HG03354 (cell line): Measurements from ENCODE around the gene TBK1.

Source experiments
- ATAC-seq: cut with Tn5 transposase; IDR thresholded peaks from one replicate; pipeline ENCODE4 v1.9.1; 2021; ENCODE audit warnings: mild to moderate bottlenecking; ENCODE audit not compliant: unreplicated experiment, poor library complexity, severe bottlenecking

The TBK1 gene

DNA sequence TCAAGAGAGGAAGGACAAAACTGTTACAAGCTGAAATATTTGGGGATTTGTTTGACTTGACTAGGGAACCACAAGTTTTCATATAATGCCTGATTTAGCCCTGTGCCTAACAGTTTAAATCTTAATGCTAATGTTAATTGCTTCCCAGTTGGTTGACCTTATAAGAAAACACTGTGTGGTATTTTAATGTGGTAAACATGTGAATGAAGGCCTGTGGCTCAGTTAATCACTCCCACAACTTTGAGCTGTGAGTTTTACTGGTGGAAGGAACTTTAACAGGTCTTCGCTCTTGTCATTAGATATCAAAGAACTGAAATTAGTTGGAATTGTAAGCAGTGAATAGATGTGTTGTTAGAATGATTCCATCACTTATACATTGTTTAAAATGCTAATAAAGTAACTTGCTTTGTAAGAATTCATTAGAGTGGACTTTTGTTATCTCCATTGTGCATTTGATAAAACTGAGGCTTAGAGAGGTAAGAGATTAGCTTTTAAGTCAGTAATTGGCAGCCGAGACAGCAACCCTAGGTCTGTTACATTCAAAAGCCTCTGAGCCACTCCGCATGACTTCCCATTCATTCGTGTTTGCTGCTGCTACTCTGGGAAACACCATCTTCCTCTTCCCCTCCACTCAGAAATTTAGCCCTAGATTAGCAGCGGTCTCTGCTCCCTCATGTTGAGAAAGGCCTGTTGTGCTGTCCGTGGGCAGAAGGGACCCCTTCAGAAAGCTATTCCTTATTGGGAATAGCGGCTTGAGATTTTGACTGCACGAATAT, 1.0 kb upstream of the TBK1 start:
- no peak for ATAC-seq

DNA sequence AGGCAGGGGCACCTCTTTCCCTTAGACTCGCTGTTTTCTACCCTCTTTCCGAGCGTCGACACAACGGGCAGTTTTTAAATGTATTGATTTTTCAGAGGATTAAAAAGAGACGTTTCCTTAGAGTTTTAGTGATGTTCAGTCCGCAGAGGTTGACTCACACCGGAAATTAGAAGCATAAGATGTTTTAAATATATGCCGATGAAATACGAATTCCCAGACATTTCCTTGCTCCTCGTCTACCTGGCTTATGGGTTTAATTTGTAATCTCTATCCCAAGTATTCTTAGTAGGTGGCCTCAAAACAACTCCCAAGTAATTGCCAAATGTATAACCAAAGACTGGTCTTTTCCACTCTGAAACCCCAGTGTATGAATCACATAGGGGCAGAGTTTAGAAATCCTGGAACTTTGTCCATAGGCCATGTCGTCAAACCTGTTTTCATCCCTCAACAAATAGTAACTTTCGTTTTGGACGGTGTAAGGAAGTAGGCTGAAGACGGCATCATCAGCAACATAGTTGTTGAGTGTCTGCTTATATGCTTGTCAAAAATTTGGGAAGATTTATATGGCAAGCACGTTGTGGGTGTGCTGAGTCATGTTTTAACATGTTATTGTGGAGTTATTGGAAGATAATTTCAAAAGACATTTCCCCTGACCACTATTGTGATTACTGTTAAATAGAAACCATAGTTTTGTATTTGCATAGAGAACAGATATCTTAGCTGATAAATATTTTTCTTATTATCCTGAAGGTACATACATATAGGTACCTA, 824 bp downstream of the TBK1 start:
- ATAC-seq, result peak; percentile 0

DNA sequence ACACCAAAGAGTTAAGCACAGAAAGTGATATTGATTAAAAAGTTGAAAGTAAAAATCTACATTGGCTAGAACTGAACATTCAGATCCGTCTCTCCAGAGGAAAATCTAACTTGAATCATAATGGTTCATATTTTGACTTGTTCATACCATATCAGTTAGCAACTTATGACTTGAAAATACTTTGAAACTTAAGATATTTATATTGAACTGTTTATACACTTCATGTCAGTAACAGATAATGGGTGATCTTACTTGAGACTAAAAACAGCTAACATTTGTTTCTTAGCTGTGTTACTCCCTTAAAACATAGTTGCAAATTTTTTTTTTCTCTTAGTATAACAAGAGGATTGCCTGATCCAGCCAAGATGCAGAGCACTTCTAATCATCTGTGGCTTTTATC, 3.6 kb downstream of the TBK1 start:
- no peak for ATAC-seq

DNA sequence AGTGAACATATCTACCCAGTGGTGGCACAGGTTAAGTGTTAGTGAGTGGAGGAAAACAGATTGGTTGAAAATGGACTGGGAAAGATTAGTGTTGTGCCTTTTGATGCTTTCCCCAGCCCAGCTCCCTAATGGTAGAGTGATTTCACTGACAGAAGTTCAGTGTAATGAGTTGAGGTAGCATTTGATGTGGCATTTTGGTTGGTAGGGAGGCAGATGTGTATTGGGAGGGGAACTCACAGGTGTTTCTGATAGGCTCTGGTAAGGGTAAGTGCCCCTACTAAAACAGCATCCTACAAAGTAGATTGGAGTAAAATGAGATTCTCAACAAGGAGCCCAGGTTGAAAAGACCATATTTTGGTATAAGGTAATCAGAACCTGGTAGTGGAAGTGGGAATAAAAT, 4.2 kb downstream of the TBK1 start:
- no peak for ATAC-seq

DNA sequence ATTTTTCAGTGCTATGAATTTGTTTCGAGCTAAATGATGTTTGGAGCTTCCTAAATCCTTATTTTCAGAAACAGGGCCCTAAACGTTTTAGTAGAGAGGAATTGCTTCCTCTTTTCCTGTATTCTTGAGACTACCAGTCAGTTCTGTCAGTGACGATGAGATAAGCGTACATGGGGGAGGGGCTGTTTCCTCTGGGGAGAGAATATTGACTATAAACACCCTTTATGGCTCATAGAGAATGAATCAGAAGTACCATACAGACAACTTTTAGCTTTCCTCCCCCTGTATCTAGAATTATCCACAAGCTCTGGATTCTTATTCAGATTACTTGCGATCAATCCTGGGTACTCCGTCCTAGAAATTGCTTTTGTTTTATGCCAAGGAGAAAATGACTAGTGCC, 5.1 kb downstream of the TBK1 start:
- no peak for ATAC-seq

DNA sequence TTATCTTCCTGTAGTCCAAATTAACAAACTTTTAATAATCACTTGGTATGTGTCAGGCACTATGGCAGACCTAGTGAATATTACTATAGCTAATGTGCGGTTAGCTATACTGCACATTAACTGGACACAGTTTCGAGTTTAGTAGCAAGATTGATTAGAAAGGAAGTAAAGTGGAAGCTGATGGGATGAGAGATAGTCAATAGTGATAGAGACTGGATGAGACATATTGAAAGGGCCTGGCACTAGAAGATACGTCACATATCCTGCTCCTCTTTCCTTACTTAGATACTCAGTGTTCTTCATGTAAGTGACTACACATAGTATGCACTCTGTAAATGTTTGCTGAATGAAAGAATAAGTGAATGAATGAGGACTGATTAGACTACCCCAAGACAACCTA, 5.5 kb downstream of the TBK1 start:
- peak; percentile 69 for ATAC-seq

DNA sequence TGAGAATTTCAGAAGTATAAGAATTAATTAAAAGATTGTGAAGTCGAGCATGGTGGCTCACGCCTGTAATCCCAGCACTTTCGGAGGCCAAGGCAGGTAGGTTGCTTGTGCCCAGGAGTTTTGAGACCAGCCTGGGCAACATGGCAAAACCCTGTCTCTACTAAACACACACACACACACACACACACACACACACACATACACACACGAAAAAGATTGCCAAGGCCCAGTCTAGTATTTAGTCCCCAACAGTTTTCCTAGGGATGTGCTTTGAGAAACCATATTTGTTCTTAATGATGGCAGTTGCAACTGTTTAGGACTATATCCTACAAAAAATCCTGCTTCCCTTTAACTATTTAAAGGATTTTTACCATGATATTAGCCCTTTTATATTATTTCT, 6.0 kb downstream of the TBK1 start:
- ATAC-seq, result no peak

DNA sequence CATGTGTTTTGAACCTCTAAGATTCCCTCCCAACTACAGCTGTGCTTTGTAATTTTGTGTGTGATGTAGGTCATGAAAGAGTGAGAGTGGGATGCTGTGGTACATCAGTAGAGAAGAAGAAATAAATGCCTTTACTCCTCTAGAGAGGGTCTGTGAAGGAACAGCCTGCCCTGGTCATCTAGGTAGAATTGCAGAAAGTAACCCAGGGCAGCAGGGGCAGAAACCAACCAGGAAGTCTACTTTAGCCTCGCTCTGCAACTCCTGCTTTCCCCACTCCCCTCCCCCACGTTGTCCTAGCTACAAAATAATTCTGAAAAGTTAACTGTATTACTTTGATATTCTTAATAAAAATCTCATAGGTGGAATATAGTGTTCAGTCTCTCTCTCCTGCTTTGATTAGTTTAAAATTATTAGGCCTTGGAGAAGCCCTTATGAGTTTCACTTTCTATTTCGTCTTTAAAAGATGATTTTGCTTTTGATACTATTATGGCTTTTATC, 7.5 kb downstream of the TBK1 start:
- peak; percentile 56 for ATAC-seq

DNA sequence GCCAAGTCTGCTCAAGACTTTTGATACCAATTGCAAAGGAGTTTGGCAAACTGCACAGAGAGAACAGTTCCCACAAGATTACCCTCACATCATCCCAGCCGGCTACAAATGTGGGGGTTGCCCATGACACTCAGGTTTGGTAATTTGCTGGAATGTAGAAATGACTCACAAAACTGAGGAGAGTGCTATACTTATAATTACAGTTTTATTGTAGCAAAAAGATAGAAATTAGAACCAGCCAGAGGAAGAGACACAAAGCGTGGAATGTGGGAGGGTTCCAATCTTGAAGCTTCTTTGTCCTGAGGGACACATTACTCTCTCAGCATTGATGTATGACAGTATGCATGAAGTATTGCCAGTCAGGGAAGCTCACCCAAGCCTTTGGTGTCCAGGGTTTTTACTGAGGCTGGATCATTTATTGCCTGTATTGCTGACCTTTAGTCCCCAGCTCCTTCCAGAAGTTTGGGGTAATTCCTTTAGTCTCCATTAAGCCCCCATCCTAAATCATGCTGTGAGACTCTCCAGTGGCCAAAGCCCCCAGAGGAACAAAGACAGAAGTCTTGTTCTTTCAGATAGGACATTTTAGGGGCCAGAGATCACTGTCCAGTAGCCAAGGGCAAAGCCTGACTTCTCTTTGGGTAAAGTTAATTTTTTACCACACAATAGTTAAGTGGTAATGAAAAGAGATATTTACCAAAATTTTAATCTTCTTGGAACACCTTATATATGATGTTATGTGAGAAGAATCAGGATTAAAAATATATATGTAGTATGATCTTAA, 9.9 kb downstream of the TBK1 start:
- ATAC-seq, result no peak

DNA sequence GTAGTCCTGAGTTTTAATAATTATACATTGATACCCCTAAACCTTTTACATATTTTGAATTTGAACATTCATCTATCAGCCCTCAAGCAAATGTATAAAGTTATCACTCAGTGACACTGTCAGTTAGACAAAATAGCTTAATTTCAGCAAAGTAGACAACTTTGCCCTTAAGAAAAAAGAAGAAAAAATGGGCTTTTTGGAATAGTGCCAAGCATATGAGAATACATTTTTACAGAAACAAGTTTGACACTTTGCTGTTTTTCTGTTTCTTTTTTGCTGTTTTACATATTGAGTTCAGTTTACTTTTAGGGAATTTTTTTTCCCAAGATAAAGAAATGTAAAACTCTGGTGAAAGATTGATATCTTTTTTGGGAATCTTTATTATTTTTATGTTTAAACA, 14.3 kb downstream of the TBK1 start:
- no peak for ATAC-seq

DNA sequence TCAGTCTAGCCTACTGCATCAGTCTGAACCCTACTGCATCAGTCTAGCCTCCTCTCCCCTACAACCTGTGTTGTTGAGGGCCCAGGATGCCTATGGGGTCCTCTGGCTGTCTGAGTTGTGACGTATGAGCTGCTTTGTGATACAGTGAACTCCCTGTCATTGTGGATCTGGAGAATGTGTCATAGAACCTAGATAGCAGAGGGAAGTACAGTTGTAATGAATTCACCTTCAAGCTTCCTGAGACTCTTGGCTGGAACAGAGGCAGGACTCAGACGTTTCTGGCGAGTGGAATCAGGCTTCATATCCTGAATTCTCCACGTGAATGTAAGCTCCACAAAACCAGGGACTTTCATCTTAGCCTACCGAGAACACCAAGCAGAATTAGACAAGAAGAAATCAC, 17.0 kb downstream of the TBK1 start:
- no peak for ATAC-seq

DNA sequence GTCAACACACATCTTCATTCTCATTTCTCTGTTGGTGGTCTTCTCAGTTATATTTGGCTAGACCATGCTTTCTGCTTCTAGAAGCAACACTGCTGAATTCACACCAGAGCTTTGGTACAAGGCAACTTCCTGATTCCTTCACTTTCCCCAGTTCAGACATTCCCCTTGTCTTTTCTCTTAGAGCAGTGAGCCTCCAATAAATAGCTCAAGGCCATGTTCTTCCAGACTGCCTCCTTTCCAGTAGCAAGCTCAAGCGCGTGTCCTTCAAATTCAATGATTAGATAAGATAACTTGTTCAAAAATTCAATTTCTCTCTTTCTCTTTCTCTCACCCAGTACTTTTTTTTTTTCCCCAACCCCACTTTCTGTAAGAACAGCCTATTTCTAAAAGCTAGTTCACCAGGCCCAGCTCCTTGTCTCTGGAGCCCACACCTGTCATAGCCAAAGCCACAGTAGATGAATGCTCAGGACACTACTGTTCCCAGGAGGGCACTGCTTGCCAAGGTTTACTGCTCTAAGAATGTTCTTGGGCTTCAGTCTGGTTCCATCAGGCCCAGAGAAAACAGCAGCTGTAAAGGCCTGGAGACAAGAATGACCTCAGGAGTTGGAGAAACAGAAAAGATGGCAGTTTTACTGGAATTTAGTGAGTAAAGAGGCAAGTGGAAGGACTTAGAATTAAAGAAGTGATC, 17.7 kb downstream of the TBK1 start:
- ATAC-seq, result no peak

DNA sequence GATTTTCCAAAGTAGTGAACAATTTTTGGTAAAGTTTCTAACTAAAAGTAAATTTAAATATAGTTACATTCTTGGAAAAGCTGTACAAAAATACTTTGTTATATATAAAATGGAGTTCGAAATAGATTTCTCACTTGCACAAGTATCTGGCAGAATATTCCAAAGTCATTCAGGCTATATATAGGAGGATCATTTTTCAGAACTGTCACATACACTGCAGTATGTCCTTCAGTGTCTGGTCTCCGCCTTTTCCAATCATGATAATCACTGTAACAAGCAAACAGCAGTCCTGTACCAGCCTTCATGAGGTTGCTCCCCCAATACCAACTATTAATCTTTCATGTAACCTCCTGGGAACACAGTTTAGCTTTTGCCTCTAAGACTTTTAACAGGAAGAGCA, 18.6 kb downstream of the TBK1 start:
- no peak for ATAC-seq

DNA sequence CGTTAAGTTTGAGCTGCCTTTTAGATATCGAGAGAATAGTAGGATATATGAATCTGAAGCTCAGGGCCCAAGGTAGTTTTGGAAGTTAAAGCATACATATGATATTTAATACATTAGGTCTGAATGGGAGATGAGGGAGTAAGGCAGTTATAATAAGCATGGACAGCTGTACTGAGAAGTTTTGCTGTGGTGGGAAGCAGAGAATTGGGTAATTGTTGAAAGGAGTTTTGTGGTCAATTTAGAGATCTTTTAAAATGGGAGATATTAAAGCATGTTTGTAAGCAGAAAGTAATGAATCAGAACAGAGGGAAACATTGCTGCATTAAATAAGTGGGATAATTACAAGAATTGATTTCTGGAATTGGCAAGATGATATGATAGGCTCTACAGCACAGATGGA, 21.3 kb downstream of the TBK1 start:
- no peak for ATAC-seq

DNA sequence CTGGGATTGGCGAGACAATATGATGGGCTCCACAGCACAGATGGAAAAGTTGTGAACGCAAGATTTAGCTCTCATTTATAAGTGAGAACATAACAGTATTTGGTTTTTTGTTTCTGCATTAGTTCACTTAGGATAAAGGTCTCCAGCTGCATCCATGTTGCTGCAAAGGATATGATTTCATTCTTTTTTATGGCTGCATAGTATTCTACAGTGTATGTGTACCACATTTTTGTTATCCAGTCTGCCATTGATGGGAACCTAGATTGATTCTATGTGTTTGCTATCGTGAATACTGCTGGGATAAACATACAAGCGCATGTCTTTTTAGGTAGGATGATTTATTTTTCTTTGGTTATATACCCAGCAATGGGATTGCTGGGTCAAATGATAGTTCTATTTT, 23.6 kb downstream of the TBK1 start:
- no peak for ATAC-seq

DNA sequence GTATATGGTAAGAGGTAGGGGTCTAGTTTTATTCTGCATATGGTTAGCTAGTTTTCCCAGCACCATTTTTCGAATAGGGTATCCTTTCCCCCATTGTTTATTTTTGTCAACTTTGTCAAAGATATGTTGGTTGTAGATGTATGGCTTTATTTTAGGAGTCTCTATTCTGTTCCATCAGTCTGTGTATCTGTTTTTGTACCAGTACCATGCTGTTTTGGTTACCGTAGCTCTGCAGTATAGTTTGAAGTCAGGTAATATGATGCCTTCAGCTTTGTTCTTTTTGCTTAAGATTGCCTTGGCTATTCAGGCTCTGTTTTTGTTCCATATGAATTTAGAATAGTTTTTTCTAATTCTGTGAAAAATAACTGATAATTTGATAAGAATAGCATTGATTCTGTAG, 24.9 kb downstream of the TBK1 start:
- no peak for ATAC-seq

DNA sequence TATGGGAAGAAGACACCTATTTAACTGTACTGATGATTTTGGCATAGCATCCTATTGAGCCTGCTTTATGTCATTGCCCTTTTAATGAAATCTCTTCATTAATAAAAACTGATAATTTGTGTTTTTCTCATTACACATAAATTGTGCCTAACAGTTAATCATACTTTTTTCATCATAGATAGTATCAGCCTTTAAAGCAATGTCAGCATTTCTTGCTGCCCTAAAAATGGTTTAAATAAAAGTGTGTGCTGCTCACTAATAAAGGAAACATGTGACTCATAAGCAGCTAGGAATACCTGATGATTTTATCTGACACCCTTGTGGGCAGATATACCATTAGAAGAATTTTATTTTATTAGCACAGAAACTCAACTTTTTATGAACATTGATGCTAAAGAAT, 26.7 kb downstream of the TBK1 start:
- no peak for ATAC-seq

DNA sequence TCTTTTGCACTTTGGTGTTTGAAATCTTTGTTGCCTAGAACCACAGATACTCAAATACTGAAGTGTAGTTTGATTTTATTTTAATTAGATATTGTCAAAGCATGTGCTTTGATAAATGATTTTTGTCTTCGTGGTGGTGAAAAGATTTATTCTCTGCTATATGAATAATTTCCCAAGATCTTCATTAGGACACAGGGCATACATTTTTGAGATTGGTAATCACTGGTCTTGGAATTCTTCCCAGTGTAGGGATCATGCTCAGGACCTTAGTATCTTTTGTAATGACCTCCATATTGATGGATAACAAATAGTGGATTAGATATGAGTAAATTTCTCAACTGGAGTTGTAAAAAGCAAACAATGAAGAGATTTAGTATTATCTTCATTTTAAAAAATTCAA, 28.2 kb downstream of the TBK1 start:
- ATAC-seq, result no peak

DNA sequence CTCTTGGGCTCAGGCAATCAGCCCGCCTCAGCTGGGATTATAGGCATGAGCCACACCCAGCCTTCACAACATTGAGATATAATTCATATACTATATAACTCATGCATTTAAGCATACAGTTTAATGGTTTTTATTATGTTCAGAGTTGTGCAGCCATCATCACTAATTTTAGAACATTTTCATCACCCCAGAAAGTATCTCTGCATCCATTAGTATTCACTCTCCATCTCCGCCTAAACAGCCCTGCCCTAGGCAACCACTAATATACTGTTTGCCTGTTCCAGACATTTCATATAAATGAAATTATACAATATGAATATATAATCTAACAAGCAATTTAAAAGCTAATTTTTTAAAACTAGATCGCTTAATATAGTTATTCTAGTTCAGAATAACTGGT, 34.7 kb downstream of the TBK1 start:
- no peak for ATAC-seq

DNA sequence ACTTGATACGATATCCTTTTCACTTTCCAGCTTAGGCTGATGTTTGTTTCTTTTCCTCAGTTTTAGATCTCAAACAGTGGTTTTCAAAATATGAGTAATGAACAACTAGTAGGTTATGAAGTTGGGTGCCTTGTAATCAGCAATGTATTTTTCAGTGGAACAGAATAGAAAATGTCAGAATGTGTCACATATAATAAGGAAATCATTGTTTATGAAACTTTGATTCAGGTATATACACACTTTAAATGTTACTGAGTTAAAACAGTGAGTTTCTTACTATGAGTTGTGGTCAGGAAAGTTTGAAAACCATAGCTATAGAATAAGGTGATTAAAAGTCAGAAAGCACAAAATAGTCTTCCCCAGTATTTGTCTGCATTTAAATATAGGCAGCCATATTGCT, 39.8 kb downstream of the TBK1 start:
- ATAC-seq, result no peak
